ENCODE data around the gene FSHR. TPM values are rescaled to one million over a fixed set of nuclear protein-coding genes. Genes with fewer than 3 reads are reported as not detected.

The FSHR gene
- total and polyA plus RNA-seq, 4 donors = not detected

DNA sequence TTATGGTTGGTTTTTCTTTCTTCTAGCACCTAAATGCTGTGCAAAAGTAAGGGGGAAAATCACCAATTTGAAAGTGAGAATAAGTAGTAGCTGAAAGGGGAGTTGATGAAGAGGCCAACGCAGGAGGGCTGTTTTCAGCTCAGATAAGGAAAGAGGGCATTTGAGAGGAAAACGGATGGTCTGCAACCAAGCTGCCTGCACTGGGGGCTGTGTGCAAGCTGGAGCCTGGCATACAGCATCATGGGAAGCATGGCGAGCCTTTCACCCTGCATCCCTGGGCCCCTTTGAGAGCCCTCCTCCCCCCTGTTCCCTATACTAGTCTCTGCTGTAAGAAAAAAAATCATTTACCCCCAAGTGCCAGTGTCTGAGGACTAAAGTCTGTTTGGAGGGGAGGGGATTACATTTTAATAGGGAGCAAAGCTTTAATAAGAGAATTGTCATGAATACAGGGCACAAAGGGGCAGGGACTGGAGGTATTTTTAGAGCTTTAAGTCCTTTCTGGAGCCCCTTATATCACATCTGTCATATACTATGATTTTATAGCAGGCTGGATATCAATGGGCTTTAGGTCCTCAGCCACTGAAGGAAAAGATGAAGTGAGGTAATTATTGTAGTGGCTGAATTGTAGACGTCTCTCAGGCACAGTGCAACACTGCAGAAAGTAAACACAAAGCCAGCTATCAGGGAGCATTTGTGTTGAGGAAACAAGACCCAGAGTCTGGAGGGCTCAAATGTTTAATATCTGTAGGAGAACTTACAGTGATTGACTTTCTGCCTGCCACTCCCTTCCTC is 120.7 kb downstream of the FSHR start:
- TF ChIP-seq JUND (IDR thresholded peaks at IDR 0.05) (no peak), FOXA1 (IDR thresholded peaks at IDR 0.05) (no peak)
- TF ChIP-seq, protein P1, sequence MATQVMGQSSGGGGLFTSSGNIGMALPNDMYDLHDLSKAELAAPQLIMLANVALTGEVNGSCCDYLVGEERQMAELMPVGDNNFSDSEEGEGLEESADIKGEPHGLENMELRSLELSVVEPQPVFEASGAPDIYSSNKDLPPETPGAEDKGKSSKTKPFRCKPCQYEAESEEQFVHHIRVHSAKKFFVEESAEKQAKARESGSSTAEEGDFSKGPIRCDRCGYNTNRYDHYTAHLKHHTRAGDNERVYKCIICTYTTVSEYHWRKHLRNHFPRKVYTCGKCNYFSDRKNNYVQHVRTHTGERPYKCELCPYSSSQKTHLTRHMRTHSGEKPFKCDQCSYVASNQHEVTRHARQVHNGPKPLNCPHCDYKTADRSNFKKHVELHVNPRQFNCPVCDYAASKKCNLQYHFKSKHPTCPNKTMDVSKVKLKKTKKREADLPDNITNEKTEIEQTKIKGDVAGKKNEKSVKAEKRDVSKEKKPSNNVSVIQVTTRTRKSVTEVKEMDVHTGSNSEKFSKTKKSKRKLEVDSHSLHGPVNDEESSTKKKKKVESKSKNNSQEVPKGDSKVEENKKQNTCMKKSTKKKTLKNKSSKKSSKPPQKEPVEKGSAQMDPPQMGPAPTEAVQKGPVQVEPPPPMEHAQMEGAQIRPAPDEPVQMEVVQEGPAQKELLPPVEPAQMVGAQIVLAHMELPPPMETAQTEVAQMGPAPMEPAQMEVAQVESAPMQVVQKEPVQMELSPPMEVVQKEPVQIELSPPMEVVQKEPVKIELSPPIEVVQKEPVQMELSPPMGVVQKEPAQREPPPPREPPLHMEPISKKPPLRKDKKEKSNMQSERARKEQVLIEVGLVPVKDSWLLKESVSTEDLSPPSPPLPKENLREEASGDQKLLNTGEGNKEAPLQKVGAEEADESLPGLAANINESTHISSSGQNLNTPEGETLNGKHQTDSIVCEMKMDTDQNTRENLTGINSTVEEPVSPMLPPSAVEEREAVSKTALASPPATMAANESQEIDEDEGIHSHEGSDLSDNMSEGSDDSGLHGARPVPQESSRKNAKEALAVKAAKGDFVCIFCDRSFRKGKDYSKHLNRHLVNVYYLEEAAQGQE (IDR thresholded peaks at IDR 0.05) = no peak
- TF ChIP-seq, protein P2, sequence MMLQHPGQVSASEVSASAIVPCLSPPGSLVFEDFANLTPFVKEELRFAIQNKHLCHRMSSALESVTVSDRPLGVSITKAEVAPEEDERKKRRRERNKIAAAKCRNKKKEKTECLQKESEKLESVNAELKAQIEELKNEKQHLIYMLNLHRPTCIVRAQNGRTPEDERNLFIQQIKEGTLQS (IDR thresholded peaks at IDR 0.05) = no peak
- TF ChIP-seq, protein P3, sequence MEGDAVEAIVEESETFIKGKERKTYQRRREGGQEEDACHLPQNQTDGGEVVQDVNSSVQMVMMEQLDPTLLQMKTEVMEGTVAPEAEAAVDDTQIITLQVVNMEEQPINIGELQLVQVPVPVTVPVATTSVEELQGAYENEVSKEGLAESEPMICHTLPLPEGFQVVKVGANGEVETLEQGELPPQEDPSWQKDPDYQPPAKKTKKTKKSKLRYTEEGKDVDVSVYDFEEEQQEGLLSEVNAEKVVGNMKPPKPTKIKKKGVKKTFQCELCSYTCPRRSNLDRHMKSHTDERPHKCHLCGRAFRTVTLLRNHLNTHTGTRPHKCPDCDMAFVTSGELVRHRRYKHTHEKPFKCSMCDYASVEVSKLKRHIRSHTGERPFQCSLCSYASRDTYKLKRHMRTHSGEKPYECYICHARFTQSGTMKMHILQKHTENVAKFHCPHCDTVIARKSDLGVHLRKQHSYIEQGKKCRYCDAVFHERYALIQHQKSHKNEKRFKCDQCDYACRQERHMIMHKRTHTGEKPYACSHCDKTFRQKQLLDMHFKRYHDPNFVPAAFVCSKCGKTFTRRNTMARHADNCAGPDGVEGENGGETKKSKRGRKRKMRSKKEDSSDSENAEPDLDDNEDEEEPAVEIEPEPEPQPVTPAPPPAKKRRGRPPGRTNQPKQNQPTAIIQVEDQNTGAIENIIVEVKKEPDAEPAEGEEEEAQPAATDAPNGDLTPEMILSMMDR (IDR thresholded peaks at IDR 0.05; ENCODE audit: low read depth, low read length, missing input control) = no peak
- WGBS = 56% methylated on average over 4 of the region's 4 CpGs
- no peaks in the 10 kb centered on the region for H3K27me3 ChIP-seq (ENCODE audit: control insufficient read depth in 4 of 4, insufficient read depth in 4 of 4, low read length in 3 of 4)

DNA sequence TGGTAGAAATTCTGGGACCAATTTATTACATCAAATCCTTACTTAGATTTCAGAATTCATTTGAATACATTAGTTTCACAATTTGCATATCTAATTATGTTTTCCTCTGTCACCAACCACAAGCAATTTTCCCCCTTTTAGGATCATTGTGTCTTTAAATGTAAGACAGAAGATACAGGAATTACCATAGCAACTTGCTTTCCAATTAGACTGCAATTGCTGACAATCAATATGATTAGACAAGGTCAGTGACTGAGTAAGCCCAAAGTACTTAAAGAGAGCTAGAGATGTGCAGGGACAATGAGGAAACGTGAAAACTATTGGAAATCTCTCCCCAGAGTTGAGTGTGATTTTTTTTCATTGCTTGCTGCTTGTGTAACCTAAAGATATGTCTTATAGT is 121.4 kb downstream of the FSHR start:
- 41% methylated on average over 1 of the region's 1 CpG for WGBS
- no peaks in the 10 kb centered on the region for H3K4me1 ChIP-seq (ENCODE audit: control insufficient read depth in 4 of 4, insufficient read depth in 4 of 4, low read length in 3 of 4)
- no peak overlapping the region for H3K4me3 ChIP-seq (ENCODE audit: low read depth in 1 of 3, low read length in 3 of 3)
- H3K27ac ChIP-seq (ENCODE audit: low read depth in 1 of 2, low read length in 2 of 2) = no peak overlapping the region
- no peaks in the 10 kb centered on the region for H3K27me3 ChIP-seq (ENCODE audit: control insufficient read depth in 4 of 4, insufficient read depth in 4 of 4, low read length in 3 of 4)
- H3K9ac ChIP-seq (ENCODE audit: low read depth in 1 of 2, low read length in 2 of 2) = no peak overlapping the region
- H3K9me3 ChIP-seq (ENCODE audit: control insufficient read depth in 4 of 4, low read length in 3 of 4) = no peaks in the 10 kb centered on the region
- DNase-seq (ENCODE audit: low spot score) = no peak
- TF ChIP-seq YY1 (IDR thresholded peaks at IDR 0.05) (no peak), JUND (IDR thresholded peaks at IDR 0.05) (no peak), HNF4A (conservative IDR thresholded peaks at IDR 0.05) (no peak)
- TF ChIP-seq, protein P1 (IDR thresholded peaks at IDR 0.05) = no peak
- no peaks in the 10 kb centered on the region for H3K36me3 ChIP-seq (ENCODE audit: control insufficient read depth in 4 of 4, insufficient read depth in 3 of 4, low read depth in 1 of 4, low read length in 3 of 4)

More for the DNA sequence above, 120.7 kb downstream of the FSHR start:
- no peaks in the 10 kb centered on the region for H3K36me3 ChIP-seq (ENCODE audit: control insufficient read depth in 4 of 4, insufficient read depth in 3 of 4, low read depth in 1 of 4, low read length in 3 of 4)
- no peaks in the 10 kb centered on the region for H3K9me3 ChIP-seq (ENCODE audit: control insufficient read depth in 4 of 4, low read length in 3 of 4)
- no peaks in the 10 kb centered on the region for H3K4me1 ChIP-seq (ENCODE audit: control insufficient read depth in 4 of 4, insufficient read depth in 4 of 4, low read length in 3 of 4)
- no peak overlapping the region for H3K4me3 ChIP-seq (ENCODE audit: low read depth in 1 of 3, low read length in 3 of 3)
- no peak overlapping the region for H3K27ac ChIP-seq (ENCODE audit: low read depth in 1 of 2, low read length in 2 of 2)
- no peak overlapping the region for H3K9ac ChIP-seq (ENCODE audit: low read depth in 1 of 2, low read length in 2 of 2)
- DNase-seq (ENCODE audit: low spot score) = no peak
